ENCODE measurements around the gene ARHGAP28. TPM values are rescaled to one million over a fixed set of nuclear protein-coding genes. Genes with fewer than 3 reads are reported as not detected.
"Not testable (repeated sequence)": the region's sequence is repeated elsewhere in the genome, so short reads cannot be mapped to it uniquely, and the experiment has no call there.

The ARHGAP28 gene
- total RNA-seq, 1 experiment from 2014 or later: 0.99 TPM

DNA sequence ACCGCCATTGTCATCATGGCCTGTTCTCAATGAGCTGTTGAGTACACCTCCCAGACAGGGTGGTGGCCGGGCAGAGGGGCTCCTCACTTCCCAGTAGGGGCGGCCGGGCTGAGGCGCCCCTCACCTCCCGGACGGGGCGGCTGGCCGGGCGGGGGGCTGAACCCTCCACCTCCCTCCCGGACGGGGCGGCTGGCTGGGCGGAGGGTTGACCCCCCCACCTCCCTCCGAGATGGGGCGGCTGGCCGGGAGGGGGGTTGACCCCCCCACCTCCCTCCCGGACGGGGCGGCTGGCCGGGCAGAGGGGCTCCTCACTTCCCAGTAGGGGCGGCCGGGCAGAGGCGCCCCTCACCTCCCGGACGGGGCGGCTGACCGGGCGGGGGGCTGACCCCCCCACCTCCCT, 97.6 kb downstream of the ARHGAP28 start:
- DNase-seq, H3K36me3 ChIP-seq, H3K4me3 ChIP-seq, H3K9me3 ChIP-seq, H3K27me3 ChIP-seq: not testable (repeated sequence)

GRCh38 chr18:6827566-6827965, 98.0 kb downstream of the ARHGAP28 start:
- not testable (repeated sequence) for H3K36me3 ChIP-seq, H3K27me3 ChIP-seq, H3K9me3 ChIP-seq, H3K4me3 ChIP-seq, DNase-seq

DNA sequence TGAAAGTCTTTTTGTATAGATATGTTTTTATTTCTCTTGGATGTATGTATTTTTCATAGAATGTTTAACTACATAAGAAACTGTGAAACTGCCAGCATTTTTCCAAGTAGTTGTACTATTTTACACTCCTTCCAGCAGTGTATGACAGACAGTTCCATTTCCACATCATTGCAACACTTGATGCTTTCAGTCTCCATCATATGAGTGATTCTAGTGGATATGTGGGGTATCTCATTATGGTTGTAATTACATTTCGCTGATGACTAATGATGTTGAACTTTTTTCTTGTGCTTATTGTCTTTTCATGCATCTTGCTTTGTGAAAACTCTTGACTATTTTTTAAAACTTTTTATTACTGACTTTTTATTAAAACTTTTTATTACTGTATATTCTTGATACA, 101.4 kb downstream of the ARHGAP28 start:
- DNase-seq: no peak
- Histone ChIP-seq H3K36me3 (no peaks in the 10 kb centered on the region), H3K9me3 (no peaks in the 10 kb centered on the region), H3K4me3 (no peak overlapping the region), H3K27me3 (no peaks in the 10 kb centered on the region)

GRCh38 chr18:6835345-6835744, 105.8 kb downstream of the ARHGAP28 start:
- Histone ChIP-seq H3K4me3 (no peak overlapping the region), H3K9me3 (no peaks in the 10 kb centered on the region)

DNA sequence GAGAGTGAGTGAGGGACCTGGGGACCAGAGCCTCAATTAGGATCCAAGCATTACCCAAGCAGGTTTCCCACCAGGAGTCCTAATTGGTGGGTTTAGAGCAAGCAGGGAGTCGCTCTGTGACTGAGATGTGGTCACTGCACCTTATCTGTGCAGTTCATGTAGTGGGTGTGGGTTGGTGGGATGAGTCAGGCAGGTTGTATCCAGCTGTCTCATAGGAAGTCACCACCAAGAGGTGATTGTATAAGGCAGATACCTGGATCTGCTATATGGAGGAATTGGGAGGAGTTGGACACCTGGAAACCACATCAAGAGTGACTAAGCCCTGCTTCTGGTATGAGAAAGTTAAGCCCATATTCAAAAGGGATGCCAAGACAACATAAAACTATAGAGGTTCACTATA, 106.8 kb downstream of the ARHGAP28 start:
- no peaks in the 10 kb centered on the region for H3K36me3 ChIP-seq
- no peak for DNase-seq
- no peak overlapping the region for H3K4me3 ChIP-seq
- H3K9me3 ChIP-seq: no peaks in the 10 kb centered on the region
- no peaks in the 10 kb centered on the region for H3K27me3 ChIP-seq

More at GRCh38 chr18:6835345-6835744, 105.8 kb downstream of the ARHGAP28 start:
- Histone ChIP-seq H3K36me3 (no peaks in the 10 kb centered on the region), H3K27me3 (no peaks in the 10 kb centered on the region)
- no peak for DNase-seq

DNA sequence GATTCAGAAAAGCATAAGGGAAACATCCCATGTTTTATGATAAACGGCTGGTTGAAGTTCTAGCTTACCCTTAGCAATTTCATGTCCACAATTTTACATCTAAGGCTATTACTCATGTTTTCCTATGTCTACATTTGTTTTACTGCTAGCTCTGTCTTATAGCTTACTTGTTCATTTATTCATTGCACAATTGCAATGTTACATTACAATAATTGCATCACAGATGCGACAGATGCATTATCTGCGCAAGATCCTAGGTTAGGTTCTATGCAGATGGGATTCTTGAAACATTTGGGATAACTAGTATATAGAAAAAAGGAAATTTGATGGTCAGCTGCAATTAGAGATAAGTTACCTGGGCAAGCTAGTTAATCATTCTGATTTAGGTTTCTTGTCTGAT, 108.4 kb downstream of the ARHGAP28 start:
- no peaks in the 10 kb centered on the region for H3K9me3 ChIP-seq
- no peaks in the 10 kb centered on the region for H3K36me3 ChIP-seq
- H3K4me3 ChIP-seq: no peak overlapping the region
- DNase-seq: no peak
- H3K27me3 ChIP-seq: no peaks in the 10 kb centered on the region

DNA sequence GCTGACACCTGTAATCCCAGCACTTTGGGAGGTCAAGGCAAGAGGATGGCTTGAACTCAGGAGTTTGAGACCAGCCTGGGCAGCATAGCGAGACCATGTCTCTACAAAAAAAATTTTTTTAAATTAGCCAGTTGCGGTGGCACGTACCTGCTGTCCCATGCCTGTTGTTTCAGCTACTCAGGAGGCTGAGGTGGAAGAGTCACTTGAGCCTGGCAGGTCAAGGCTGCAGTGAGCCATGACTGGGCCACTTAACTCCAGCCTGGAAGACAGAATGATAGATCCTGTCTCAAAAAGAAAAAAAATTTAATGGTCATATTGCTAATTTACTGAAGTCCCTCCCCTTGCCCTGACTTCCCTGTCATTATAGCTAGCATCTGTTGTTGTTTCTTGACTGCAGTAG, 112.6 kb downstream of the ARHGAP28 start:
- Histone ChIP-seq H3K9me3 (no peaks in the 10 kb centered on the region), H3K36me3 (no peaks in the 10 kb centered on the region), H3K27me3 (no peaks in the 10 kb centered on the region), H3K4me3 (no peak overlapping the region)
- no peak for DNase-seq

DNA sequence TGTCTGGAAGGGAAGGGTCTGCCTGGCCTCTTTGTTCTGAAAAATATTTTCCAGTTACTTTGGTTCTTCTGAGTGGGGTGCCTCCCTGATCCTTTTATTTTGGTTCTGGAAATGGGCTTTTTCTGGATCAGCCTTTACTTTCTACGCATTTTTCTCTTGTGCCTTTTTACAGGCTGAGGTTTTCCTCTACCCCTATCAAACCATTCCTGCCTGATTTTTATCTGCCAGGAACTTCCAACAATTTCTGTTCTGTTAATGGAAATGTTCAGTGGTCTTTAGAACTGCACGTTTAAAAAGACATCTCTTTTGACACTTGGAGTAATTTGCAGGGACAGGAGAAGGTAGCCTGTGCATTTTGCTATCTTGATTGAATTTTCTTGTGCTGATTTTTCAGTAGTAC, 113.8 kb downstream of the ARHGAP28 start:
- Histone ChIP-seq H3K9me3 (no peaks in the 10 kb centered on the region), H3K27me3 (no peaks in the 10 kb centered on the region), H3K4me3 (no peak overlapping the region), H3K36me3 (no peaks in the 10 kb centered on the region)
- DNase-seq: no peak

GRCh38 chr18:6845521-6845920, 116.0 kb downstream of the ARHGAP28 start:
- H3K36me3 ChIP-seq, H3K27me3 ChIP-seq, H3K4me3 ChIP-seq, DNase-seq, H3K9me3 ChIP-seq: not testable (repeated sequence)

- DNase-seq: no peak
- no peaks in the 10 kb centered on the region for H3K36me3 ChIP-seq
- H3K9me3 ChIP-seq: no peaks in the 10 kb centered on the region
- no peak overlapping the region for H3K4me3 ChIP-seq
- no peaks in the 10 kb centered on the region for H3K27me3 ChIP-seq
Measured at GRCh38 chr18:6850396-6850795, 120.9 kb downstream of the ARHGAP28 start.

DNA sequence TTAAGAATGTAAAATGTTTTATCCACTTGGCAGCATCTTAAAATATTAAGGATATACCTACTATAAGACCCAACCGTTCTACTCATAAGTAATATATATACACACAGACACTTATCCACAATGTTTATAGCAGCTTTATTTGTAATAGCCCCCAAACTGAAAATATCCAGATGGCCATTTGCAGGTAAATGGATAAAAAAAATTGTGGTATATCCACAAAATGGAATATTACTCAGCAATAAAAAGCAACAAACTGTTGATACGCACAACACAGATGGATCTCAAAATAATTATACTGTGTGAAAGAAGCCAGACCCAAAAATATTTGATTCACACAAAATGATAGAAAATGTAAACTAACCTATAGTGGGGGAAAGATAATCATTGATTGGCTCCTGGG, 122.0 kb downstream of the ARHGAP28 start:
- Histone ChIP-seq H3K4me3 (no peak overlapping the region), H3K9me3 (no peaks in the 10 kb centered on the region), H3K36me3 (no peaks in the 10 kb centered on the region), H3K27me3 (no peaks in the 10 kb centered on the region)
- DNase-seq: no peak

- no peaks in the 10 kb centered on the region for H3K36me3 ChIP-seq
- DNase-seq: no peak
- no peaks in the 10 kb centered on the region for H3K27me3 ChIP-seq
- H3K9me3 ChIP-seq: no peaks in the 10 kb centered on the region
- no peak overlapping the region for H3K4me3 ChIP-seq
Measured at GRCh38 chr18:6854811-6855210, 125.3 kb downstream of the ARHGAP28 start.

DNA sequence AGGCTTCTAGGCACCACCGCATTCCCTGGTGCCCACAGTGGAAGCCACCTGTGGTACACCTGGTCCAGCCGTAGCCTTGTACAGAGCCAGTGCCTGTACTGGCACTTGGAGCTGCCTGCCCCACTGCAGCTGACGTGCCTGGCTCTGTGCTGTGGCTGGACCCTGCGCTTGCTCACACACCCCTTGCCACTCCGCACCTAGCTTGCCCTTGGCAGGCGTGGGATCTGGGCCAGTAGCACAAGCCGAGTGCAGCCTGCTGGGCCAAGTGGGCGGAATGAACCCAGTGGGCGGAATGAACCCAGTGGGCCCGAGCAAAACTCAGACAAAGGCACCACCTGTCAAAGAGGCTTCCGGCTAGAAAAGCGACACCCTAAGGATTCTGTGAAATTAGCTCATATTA, 126.3 kb downstream of the ARHGAP28 start:
- DNase-seq: no peak
- Histone ChIP-seq H3K4me3 (no peak overlapping the region), H3K27me3 (no peaks in the 10 kb centered on the region), H3K9me3 (no peaks in the 10 kb centered on the region), H3K36me3 (no peaks in the 10 kb centered on the region)

GRCh38 chr18:6857300-6857699, 127.8 kb downstream of the ARHGAP28 start:
- Histone ChIP-seq H3K9me3 (no peaks in the 10 kb centered on the region), H3K36me3 (no peaks in the 10 kb centered on the region), H3K4me3 (no peak overlapping the region), H3K27me3 (no peaks in the 10 kb centered on the region)
- no peak for DNase-seq

DNA sequence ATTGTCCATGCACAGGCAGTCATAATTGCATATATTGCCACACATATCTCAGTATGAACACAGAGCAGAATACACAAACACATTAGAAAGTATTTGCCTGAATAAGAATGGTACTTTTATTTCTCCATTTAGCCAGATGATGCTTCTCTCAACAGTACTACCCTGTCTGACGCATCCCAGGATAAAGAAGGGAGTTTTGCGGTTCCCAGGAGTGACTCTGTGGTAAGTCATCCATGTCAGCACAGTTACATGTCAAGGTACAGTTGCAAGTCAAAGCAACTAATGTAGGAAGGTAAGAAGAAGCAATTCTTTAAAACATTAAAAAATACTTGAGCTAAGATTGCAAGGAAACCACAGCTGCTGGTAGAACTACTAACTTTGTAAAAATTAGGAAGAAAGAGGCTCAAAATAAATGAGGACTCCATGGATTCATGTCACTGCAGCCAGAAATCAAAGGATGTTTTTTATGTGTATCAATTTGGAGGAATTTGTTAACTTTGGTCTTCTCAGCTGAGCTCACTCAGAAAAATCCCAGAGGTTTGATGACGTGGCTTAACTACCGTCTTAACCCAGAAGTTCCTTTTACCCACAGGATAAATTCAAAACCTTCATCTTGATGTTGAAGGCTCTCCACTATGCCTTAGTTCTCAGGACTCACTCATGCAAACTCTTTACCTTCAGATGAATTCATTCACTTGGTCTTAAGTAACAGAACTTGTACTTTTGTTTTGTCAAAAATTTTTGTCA, 130.3 kb downstream of the ARHGAP28 start:
- DNase-seq: no peak
- no peaks in the 10 kb centered on the region for H3K36me3 ChIP-seq
- no peak overlapping the region for H3K4me3 ChIP-seq
- H3K9me3 ChIP-seq: no peaks in the 10 kb centered on the region
- H3K27me3 ChIP-seq: no peaks in the 10 kb centered on the region

- H3K36me3 ChIP-seq: no peaks in the 10 kb centered on the region
- no peaks in the 10 kb centered on the region for H3K9me3 ChIP-seq
- no peak for DNase-seq
- H3K27me3 ChIP-seq: no peaks in the 10 kb centered on the region
- no peak overlapping the region for H3K4me3 ChIP-seq
Measured at GRCh38 chr18:6860804-6861448, 131.4 kb downstream of the ARHGAP28 start.

- no peaks in the 10 kb centered on the region for H3K9me3 ChIP-seq
- no peak for DNase-seq
- H3K4me3 ChIP-seq: no peak overlapping the region
- no peaks in the 10 kb centered on the region for H3K36me3 ChIP-seq
- no peaks in the 10 kb centered on the region for H3K27me3 ChIP-seq
Measured at GRCh38 chr18:6865251-6865650, 135.7 kb downstream of the ARHGAP28 start.

DNA sequence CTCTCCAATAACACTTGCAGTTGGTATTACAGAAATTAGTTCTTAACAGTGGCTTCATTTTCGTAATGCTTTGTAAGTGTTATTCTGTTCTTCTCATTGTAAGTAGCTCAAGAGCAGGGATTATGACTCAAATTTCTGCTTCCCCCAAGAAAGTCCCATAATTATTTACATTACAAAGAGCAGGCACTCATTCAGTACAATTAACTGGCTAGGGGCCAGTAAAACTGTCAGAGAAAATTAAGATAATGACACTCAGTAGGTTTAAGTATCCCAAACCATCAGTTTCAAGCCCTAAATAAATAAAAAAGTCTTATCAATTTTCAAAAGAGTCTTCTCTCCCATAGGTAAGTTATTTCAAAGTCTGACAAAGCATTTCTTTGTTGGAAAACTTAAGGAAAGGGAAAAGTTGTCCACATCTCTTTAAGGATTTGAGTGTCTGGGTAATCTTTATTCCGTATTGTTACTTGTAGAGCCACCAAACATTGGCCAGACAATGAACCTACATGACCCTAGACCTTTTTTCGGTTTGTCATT, 137.1 kb downstream of the ARHGAP28 start:
- no peak for DNase-seq
- no peaks in the 10 kb centered on the region for H3K27me3 ChIP-seq
- H3K4me3 ChIP-seq: no peak overlapping the region
- no peaks in the 10 kb centered on the region for H3K9me3 ChIP-seq
- no peaks in the 10 kb centered on the region for H3K36me3 ChIP-seq

Data from MG63 (cell line).